Measurements from ENCODE around the gene UQCC2.

DNA sequence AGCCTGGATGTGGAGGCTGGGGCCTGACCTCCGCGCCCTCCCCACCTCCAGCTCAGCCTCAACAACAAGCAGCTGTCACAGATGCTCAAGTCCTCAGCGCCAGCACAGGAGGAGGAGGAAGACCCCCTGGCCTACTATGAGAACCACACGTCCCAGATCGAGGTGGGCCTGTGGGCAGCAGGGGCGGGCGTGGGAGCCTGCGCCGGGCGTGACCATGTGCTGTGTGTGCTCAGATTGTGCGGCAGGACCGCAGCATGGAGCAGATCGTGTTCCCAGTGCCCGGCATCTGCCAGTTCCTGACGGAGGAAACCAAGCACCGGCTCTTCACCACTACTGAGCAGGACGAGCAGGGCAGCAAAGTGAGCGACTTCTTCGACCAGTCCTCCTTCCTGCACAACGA is 23.5 kb downstream of the UQCC2 start:
- TF ChIP-seq, protein P1, sequence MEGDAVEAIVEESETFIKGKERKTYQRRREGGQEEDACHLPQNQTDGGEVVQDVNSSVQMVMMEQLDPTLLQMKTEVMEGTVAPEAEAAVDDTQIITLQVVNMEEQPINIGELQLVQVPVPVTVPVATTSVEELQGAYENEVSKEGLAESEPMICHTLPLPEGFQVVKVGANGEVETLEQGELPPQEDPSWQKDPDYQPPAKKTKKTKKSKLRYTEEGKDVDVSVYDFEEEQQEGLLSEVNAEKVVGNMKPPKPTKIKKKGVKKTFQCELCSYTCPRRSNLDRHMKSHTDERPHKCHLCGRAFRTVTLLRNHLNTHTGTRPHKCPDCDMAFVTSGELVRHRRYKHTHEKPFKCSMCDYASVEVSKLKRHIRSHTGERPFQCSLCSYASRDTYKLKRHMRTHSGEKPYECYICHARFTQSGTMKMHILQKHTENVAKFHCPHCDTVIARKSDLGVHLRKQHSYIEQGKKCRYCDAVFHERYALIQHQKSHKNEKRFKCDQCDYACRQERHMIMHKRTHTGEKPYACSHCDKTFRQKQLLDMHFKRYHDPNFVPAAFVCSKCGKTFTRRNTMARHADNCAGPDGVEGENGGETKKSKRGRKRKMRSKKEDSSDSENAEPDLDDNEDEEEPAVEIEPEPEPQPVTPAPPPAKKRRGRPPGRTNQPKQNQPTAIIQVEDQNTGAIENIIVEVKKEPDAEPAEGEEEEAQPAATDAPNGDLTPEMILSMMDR (IDR thresholded peaks at IDR 0.05), result no peak
- TF ChIP-seq POLR2A (IDR thresholded peaks at IDR 0.05), result no peak

Measured in testis (tissue), 2 donors.